GM21526 (cell line): ENCODE measurements around the gene SORBS2.

Source experiments
- ATAC-seq: cut with Tn5 transposase; IDR thresholded peaks from one replicate; pipeline ENCODE4 v1.9.1; 2021; ENCODE audit warnings: moderate library complexity; ENCODE audit not compliant: unreplicated experiment, low FRiP score

The SORBS2 gene

DNA sequence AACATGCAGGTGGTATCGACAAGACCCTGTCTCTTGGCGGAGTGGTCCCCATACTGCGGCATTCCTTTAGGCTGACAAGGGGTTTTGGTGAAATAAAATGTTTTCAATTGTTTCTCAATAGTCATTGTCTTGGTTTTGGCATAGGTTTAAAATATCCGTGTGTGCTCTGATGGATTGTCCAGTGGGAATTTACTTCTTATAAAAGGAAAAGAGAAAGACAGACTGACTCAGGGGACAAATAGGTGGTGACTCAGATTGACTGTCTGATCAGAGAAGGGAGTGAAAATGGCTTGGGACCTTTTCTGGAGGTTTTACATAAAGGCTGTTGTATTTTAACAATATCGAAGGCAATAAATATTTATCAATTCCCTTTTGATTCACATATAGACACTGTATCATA lies 129.8 kb downstream of the SORBS2 start:
- no peak for ATAC-seq

DNA sequence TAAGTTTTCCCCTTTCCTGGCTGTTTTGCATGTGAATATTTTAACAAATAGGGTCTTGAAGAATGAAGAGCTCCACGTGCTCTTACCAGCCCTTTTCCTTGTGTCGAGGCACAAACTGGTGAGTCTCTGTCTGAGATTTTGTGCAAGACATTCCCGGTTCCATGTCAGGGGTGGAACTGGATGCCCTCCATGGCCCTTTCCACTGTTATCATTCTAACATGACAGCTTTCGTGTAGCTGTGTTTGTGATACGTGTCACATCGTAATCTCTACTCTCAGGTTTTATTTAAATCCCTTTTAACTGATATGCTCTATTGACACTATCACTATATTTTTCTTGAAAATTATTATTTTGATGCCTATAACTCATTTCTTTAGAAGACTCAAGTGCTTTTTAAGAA lies 130.4 kb downstream of the SORBS2 start:
- no peak for ATAC-seq

DNA sequence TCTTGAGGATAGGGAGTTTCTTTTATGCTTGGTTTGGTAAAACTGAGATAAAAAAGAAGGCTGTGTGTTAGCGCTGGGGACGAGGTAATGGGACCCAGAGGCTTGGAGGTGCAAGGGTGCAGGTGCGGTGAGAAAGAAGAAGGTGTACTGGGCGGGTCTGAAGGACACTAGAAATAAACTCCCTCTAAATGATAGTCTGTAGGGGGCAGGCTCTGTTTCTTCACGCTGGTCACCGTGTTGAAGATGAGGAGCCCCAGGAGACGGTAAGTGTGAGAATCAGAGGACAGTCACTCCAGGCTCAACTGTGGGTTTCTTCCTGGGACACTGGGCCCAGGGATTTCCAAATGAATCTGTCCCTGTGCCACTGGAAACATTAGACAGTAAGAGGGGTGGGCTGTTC lies 131.4 kb downstream of the SORBS2 start:
- no peak for ATAC-seq

DNA sequence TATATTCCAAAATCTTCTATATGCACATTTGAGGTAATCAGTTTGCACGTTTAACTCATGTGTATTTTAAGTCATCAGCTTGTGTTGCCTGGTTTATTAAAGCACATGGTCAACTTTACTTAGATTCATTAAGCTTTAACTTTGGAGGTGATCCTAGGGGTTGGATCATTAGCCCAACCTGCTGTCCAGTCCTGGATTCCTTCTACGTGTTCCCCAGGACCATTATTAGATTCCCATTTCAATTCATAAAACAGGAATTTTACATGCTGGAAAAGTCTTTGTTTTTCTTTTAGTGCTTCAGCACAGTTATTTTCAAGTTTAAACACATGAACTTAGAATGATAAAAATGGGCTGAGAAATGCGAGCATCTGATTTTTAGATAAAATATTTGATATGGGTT lies 132.5 kb downstream of the SORBS2 start:
- ATAC-seq: no peak

DNA sequence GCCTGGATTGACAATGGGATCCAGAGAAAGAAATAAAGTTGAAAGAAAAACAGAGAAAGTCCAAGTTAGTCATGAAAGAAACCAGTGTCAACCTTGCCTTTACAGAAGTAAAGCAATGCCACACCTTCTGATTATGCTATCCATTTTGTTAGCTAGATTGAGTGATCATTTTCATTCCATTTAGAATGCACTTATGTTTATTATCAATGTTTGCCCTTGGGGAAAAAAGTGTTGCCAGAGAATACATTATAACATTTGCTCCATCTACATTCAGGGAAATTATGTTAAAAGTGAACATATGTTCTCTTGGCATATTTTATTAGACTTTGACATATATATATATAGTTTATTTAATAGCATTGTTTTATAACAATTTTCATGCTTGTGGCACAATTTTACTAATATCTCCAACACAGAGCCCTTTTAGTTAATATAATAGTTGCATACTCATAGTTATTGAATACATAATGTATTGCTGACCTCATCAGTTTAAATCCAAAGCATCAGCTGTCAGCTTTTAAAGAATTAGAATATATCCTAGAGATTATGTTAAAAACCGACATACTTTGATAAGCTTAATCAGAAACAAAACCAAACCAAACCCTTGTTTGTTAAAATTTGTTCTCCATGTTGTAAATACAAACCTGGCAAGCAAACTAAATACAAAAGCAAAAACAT lies 134.2 kb downstream of the SORBS2 start:
- no peak for ATAC-seq

DNA sequence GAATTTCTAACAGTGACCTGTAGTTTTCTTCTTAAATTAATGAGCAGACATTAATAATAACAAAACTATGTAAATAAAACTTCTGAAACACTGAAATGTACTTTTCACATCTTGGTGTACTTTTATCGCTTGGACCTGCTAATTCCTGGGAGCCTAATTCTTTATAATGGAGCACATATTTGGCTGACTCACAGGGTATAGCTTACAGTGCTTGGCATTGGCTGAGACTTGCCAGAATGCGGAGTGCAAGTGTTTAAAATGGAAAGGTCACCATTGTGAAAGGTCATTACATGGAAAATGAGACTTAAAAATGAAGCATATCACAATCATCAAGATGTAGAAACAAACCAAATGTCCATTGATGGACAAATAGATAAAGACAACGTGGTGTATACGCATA lies 139.4 kb downstream of the SORBS2 start:
- no peak for ATAC-seq

DNA sequence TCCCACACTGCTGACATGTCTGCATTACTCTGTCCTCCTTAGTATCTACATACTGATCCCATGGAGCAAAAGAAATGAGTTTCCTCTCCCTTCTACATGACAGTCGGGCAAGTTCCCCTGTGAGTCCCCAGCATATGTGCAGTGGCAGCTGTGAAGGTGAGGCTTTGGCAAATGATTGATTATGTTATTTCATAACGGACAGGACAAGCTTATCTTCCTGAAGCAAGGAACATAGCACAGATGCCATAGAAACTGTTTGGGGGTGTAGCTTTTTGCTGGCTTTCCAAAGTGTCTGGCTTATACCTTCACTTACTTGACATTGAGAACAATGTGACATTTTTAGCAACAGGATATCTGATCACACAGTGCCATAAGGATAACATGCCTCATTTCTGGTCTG lies 139.8 kb downstream of the SORBS2 start:
- ATAC-seq: no peak

DNA sequence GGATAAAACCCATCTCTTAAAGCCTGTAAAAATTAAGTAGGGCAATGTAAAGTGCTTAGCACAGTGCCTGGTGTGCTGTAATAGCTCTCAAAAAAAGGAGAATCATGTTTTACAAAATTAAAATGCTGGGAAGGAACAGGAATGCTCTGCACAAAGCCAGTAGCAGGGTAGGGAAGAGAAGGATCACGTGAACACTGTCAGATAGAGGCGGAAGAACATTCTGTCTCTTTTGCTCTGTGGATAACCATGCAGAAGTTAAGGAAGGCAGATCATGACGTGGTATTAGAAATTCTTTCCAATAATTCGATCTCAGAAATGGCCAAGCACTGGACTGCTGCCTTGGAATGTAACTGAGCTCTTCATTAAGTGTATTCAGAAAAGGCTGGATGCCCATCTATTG lies 140.5 kb downstream of the SORBS2 start:
- ATAC-seq: no peak

DNA sequence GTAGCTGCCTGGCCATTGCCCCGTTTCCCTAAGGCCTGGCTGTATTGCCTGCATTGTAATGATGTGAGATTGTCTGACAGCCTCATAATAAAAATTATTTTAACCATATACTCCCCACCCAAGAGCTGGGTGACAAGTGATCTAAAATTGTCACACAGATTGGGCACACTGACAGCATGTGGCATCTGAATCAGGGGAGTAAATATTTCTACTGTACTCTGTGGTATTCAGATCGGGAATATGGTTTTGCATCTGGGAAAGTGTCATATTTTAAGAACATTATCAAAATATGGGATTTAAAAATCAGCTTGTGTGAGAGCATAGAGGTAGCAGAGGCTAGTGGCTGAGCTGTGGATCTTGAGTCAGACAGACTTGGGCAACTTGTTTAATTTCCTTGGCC lies 140.9 kb downstream of the SORBS2 start:
- no peak for ATAC-seq

DNA sequence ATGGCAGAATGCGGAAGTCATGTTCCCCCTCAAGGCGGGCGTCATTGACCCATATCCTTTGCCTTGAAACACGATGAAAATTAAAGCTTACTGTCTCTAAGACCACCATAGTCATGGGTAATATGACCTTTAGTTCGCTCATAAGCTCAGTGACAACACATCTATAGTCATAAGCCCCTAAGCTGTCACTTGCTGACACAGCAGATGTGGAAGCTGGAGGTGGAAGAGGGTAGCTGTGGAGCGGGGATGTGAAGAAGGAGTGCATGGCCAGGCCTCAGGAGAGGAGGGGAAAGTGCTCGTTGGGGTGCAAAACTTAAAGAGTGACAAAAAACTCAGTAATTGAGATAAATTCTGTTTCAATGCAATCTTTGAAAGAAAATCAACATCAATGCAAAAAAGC lies 142.7 kb downstream of the SORBS2 start:
- ATAC-seq: no peak

DNA sequence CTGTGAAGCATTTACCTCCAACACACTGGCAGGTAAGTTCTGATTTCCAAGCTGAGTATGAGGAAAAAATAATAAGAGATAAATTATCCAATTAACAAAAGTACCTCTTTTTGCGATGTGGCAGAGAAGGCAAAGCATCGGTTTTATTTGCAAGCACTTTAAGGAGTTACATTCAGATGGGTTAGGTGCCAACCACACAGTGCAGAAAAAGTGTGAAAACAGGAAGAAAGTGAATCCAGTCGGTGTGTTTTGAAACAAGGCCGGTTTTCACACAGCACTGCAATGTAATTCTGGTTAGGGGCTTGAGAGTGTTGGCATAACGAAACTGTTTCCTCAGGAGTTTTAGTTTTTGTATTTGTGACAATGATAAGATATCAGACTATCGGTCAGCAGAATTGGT lies 145.8 kb downstream of the SORBS2 start:
- ATAC-seq: no peak

DNA sequence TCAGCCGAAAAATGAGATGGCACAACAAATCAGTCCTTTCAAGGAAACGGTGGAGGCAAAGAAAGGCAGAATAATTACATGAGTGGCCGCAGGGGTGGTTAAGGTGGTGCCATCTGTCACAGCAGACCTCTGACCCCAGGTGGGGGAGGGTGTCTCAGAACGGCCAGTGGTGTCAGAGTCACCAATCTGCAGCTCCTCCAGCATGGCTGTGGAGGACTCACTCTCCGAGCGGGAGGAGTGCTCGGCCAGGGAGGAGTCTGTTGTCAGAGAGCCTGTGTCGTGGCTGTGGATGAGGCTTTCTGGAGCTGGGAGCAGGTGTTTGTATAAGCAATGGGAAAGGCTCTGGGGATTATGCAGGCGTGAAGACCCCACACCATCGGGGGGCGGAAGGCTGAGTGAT lies 146.3 kb downstream of the SORBS2 start:
- ATAC-seq: no peak

DNA sequence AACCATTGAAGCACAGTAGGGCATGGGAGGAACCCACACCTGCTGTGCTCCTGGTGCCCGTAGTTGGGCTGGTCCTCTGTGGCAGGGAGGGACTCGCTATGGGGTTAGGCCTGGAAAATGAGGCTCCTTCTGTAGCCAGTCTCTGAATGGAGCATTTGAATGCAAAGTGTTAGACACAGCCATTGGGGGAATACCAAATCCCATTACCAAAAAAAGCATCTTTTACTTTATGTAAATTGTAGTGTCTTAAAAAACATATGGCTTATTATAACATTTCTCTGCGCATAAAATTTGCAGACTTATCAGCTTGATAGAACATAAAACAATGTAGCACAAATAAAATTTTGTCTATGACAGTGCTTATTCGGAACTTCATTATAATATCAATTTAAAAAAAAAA lies 147.5 kb downstream of the SORBS2 start:
- no peak for ATAC-seq

DNA sequence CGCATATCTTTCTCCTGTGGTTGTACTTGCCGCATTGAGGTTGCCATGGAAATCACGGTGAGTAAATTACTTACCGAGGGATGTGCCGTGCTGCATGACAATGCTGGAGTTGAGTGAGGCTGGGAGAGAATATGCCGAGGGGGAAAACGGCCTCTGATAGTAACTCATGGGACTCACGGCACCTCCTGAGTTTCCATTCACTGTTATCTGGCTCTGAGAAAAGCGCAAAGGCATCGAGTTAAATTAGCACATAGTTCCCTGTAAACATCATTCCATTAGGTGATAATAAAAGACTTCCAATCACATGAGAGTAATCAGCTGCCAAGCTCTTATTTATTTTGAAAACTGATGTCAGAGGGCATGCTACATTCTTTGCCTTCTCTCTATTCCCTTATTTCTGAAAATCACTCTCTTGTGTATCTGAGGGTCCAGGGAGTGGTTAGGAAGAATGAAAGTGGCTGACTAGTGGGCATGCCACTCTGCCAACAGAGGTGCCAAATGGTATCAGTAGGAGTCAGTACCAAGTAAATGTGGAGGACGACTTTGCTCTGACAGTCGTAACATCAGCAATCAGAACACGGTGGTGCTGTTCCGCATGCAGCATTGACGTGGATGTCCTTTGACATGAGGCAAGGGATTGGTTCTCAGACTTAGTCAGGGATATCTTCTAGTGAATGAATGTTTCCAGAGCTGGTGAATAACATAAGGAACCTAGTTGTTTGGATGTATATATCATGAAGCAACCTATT lies 149.8 kb downstream of the SORBS2 start:
- no peak for ATAC-seq

DNA sequence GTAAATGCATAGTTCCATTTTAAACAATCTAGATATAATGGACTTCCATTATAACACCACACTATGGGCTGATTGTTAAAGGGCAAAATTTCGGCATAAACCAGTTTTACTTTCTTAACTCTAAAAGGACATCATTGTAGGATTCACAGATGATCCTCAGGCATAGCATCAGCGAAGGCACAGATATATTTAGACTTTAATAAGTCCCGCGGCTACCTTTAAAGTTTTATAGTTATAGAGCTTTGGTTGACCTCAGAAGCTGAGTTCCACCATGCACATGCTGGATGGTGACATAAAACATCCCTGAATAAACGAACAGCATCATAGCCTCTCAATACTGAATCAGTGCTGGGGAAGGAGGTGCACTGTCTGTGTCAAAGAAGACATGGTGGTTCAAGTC lies 151.7 kb downstream of the SORBS2 start:
- ATAC-seq: no peak

DNA sequence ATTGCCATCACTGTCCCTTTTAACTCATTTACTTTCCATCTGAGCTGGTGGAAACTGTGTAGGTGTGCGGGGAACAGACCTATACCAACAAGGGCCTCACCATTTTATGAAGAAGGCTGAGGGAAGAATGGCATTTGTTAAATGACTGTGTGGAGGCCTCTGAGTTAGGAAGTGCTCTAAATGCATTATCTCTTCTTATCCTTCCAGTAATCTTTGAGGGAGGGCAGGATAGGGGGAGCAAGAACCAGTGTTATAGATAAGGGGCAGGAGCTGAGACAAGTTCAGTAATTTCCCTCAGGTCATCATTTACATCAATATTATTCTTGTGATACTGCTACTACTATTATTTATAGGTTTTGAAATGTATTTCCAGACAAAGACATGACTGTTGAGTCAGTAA lies 154.3 kb downstream of the SORBS2 start:
- no peak for ATAC-seq

DNA sequence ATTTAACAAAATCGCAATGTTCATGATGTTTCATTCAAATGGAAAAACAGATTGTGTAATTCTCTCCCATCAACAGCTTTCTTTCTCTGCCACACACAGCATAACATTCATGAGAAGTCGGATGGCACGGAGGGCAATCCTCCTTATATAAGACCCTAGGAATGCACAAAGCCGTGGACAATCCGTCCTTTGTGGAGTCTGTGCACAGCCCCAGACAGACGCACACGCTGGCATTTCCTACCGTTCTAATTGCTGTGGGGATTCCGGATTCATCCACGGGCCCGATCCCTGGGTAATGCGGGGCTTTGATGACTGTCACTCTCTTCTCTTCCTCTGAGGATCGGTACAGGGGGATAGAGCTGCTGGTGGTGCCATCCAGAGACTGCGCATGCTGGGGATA lies 154.8 kb downstream of the SORBS2 start:
- no peak for ATAC-seq

DNA sequence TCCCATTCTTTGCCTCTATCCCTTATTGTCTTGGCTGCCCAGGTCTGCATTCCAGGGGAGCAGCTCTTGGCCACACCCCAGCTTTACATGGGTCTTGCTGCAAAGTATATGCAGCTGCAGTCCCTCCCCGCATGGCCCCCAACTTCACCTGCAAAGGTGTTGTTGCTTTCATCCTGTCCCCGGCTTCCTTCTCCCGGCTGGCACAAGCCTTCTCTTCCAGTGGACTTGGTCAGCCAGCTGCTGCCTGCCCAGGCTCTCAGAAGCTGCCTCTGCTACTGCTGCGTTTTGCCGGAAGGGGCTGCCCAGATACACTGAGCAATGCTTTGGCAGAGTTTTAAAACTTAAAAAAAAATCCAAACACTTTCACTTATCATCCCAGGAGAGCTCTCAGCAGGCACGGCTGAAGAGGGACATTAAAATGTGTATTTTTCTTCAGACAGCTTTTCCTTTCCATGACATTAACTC lies 155.5 kb downstream of the SORBS2 start:
- ATAC-seq: no peak

DNA sequence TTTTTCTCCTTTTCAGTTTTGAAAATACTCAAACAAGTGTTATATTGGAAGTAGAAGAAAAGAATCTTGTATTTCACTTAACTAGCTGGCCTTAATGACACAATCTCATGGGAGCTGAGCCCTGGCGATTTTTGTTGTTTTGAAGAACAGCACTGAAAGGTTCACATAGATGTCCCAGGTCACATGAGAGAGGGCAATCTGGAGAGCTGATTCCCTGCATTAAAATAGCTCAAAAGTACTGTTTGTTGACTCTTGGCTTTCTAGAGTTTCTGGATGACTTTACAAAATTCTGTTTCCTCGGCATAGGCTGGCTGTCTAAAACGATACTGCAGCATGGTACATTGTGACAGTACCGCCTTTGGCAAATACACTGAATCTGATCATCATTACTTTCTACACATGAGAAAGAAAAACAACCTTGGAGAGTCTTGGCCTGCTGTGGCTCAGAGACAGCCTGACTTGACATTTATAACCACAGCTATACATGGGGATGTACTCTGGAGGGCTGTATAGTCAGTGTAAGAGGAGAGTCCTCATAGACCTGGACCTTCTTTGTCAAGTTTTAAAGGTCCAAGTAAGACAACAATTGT lies 156.9 kb downstream of the SORBS2 start:
- no peak for ATAC-seq

DNA sequence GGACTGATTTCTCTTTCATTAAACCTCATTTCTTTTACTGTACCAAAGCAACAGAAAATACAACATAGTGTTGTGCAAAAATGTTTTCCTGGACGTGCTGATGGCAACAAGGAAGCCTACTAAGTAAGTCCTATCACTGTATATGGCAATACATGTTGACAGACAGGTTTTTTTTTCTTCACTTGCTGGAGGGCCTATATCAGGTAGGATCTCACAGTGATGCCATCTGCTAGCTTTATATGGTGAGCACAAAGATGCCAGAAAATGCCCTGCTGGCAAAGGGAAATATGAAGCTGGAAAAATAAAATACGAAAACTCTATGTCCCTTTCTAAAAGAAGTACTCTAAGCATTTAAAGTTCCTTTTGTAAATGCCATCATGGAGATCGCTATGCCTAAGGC lies 157.7 kb downstream of the SORBS2 start:
- no peak for ATAC-seq

DNA sequence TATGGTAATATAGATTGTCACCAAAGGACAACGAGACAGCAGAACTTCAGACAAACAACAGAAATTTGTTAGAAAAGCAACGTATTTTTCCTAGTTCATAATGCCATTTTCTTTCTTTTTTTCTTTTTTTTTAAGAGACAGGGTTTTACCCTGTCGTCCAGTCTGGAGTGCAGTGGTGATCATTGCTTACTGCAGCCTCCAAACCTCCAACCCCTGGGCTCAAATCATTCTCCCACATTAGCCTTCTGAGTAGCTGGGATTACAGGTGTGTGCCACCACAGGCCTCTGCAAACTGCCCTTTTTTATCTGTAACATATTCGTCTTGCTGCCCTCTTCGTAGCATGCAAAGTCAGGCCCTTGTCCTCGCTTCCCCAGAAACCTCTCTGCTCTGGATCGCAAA lies 160.1 kb downstream of the SORBS2 start:
- ATAC-seq: no peak

DNA sequence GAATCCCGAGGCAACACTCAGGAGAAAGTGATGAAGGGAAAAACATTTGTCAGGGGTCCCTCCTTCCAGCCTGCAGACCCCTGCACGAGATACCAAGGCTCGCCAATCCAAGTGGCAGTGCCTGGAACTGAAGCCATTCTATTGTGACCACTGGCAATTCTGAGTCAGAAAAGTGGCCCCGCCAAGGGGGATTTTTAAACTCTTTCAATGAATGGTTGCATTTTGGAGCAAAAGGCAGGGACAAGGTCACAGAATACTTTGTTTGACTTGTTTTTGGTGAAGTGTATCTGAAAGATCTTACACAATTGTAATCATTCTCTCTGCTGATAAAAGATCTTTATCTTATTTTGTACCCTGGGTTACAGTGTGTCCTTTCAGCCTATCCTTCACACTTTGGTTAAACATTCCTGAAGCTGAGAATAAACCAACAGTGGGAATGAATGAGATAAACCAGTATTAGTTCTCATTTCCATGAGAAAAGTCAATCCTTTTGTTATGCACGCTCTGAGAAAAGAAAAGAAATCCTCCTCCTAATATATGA lies 160.8 kb downstream of the SORBS2 start:
- no peak for ATAC-seq
